Measurements from ENCODE around the gene NAPG.

- TF ChIP-seq CTCF (IDR thresholded peaks at IDR 0.05), result no peak
- no peak for TF ChIP-seq POLR2A (IDR thresholded peaks at IDR 0.05)
Observed at GRCh38 chr18:10514601-10515000, 11.2 kb upstream of the NAPG start.
